Measurements from ENCODE around the gene TPST1.
"Not testable (repeated sequence)": the region's sequence is repeated elsewhere in the genome, so short reads cannot be mapped to it uniquely, and the experiment has no call there.

The TPST1 gene

DNA sequence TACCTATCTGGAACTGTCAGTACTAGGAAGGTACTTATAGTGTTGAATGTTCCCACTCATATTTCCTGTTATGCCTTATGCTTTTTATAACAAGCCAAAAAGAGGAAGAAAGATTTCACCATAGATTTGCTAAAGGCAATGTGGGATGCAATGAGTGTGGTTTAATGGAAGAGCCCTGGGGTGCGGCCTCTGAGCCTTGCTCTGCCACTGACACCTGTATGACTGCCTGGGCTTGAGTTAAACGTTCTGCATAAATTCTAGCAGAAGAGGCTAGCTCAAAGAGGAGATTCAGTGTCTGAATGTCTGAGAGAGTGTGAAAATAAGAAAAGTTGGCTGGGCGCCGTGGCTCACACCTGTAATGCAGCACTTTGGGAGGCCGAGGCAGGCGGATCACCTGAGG lies 143.8 kb downstream of the TPST1 start:
- DNase-seq = no peak

DNA sequence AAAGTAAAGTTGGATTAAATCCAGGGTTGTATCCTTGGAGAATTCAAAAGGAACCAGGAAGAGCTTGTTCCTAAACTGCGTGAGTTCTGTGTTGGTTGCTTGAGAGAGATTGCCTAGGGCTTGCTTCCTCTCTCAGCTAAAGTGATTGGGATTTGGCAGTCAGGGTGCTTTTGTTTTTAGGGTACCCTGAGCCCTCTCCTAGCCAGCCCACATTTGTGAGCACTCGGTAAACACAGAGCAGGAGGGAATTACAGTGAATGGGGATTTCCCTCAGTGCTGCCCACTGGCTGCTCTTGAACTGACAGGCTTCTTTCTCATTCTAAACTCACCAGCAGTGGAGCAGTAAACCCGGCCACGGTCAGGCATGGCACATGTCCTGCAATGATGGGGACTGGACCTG lies 146.9 kb downstream of the TPST1 start:
- DNase-seq = no peak

DNA sequence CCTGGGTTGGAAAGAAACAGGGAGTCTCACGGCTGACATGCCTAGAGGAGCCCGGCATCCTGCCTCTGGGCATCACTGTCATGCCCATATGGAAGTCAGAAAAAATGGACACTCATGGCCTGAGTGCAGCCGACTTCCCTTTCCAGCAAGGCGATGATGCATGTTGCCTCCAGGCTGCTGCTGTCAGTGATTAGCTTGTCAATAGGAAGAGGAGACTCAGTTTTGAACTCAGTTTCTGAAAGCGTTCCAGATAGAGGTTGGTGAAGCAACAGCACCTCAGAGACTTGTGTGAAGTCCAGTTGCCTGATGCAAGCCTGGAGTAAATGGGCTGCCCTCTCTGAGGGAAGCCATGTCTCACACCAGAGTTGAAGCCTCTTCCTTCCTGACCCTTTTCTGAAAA lies 148.4 kb downstream of the TPST1 start:
- DNase-seq = no peak

DNA sequence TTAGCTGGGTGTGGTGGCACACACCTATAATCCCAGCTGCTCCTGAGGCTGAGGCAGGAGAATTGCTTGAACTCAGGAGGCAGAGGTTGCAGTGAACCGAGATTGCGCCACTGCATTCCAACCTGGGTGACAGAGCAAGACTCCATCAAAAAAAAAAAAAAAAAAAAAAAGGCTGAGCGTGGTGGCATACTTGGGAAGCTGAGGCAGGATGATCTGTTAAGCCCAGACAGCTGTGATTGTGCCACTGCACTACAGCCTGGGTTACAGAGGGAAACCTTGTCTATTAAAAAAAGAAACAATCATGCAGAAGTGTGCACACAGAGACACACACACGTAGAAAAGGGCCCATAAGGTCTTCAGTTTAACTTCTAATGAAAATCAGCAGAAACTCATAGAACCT lies 150.6 kb downstream of the TPST1 start:
- DNase-seq = no peak

DNA sequence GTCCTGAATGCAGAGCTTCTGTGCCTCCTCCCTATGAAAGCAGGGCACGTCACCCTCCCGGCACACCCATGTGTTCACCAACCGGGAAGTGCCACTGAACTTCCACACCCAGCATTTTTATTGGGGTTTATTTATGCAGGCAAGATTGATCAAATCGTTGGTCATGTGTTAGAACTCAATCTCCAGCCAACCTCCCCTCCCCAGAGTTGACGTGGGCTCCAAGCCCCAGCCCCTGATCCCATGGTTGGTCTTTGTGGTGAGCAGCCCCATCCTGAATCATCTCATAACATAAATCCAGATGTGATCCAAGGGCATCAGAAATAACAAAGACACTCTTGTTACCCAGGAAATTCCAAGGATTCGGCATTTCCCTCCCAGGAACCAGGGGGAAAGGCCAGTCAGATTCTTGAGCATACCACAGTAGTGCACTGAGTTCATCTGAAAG lies 151.2 kb downstream of the TPST1 start:
- DNase-seq = no peak

DNA sequence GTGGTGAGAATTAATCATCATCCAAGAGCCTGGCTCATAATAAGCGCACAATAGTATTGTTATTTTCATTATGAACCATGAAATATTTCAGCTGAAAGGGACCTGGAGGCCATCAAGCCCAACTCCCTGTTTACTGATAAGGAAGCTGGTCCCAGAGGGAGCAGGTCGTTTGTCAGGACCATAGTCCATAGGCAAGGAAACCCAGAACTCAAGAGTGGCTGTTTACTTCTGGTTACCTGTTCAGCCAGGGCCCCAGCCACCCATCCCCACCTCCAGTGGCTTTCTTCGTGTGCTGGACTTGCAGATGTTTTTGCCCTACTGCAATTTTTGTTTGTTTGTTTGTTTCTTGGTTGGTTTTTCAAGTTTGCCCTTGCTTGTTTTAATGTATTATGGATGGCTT lies 152.0 kb downstream of the TPST1 start:
- DNase-seq = no peak

DNA sequence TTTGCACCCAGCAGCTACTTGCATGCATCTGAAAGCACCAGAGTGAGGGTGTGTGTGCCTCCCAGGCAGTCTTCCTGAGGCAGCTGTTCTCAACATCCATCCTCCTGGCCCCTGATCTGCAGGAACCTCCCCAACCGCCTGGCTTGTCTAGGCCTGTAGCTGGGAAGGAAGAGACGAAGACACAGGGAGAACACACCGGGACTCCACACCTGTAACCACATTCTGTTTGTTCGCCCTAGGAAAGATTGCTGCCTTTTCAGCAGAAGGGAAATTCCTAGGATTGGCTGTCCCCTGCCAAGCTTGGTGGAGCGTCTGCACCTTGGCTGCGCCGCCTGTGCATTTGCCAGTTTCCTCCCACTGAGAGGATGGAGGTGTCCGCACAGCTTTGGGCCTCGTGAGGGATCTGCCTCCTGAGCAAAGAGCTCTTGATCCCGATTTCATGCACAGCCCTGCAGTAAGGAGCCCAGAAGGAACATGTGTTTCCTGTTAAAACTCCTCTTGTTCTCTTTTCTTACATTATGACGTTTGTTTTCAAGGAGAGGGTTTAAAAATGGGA lies 154.6 kb downstream of the TPST1 start:
- DNase-seq = no peak

DNA sequence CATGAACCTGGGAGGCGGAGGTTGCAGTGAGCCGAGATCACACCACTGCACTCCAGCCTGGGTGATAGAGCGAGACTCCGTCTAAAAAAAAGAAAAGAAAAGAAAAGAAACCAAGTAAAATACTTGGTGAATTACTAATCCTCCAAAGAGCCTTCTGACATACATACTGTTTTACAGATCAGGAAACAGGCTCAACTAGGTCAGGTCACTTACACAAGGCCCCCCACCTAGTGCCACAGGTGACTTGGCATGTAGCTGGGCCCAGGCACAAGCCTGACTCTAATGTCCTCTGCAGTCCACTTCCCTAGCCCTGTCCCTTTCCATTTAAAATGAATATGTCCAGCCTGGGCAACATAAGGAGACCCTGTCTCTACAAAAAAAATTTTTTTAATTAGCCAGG lies 157.0 kb downstream of the TPST1 start:
- no peak for DNase-seq

DNA sequence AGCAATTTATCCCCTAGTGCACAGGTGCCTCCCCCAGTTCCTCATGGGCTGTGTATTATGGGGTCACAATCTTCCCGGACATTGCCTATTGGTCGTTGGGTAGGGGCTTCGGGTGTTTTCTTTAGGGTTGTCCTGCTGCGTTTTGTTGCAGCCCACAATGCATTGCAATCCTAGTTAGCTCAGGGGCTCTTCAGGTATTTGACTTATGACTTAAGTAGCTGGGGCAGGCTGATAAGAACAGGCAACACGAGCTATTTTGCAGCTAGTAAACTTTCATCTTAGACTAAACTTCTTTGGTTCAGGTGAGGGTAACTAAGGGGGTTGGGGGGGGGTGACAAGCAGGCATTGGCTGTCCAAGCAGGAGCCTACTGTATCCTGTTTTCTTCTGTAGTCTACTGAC lies 158.5 kb downstream of the TPST1 start:
- no peak for DNase-seq

DNA sequence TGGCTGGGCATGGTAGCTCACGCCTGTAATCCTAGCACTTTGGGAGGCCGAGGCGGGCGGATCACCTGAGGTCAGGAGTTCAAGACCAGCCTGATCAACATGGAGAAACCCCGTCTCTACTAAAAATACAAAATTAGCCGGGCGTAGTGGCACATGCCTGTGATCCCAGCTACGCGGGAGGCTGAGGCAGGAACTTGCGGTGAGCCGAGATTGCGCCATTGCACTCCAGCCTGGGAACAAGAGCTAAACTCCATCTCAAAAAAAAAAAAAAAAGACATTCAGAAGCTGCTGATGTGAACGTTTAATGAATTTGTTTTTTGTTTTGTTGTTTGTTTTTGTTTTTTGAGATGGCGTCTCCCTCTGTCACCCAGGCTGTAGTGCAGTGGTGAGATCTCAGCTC lies 159.9 kb downstream of the TPST1 start:
- DNase-seq = not testable (repeated sequence)

DNA sequence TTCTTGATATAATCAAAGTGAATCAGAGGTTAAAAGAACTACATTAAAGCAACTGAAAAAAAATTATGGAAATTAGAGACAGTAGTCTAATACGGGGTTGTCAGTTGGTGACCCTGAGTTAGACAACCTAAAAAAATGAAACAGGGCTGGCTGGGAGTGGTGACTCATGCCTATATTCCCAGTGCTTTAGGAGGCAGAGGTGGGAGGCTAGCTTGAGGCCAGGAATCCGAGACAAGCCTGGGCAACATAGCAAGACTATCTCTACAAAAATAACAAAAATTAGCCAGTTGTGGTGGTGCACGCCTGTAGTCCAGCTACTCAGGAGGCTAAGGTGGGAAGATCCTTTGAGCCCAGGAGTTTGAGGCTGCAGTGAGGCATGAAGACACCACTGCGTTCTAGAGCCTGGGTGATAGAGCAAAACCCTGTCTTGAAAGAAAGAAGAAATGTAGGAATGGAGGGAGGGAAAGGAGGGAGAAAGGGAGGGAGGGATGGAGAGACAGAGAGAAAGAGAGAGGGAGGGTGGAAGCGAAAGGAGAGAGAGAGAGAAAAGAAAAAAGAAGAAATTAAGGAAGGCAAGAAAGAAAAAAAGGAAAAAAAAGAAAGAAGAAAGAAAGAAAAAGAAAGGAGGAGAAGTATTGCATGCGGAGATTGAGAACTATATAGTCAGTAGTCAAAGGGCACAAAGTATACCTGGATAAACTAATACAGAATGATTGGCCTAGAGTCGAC lies 166.1 kb downstream of the TPST1 start:
- DNase-seq = no peak

DNA sequence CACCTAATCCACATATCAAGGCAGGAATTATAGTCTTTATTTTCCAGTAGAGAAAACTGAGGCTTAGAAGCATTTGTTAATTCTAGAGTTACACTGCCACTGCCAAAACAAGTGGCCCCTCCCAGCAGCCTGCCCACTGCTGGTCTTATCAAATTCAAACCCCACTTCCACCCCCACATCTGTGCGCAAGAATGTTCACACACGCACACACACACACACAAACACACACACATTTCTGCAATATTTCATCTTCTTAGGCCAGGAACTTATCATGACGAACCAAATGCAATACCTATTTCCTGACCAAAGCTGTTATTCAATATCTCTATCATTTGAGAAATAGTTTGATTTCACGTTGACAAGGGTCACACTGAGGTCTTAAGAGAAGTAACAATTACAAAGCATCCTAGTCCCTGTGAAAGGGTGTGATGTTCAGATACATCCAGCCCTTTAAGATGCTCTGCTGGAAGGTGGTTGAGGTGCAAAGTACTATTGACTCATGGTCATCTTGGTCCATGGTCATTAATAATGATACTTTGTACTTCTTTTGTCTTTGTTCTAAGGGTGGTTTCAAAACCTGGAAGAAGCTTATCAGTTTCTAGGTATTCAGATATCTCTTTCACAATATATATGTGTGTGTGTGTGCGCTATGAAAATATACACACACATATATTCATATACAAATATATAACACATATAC lies 169.2 kb downstream of the TPST1 start:
- DNase-seq = not testable (repeated sequence)

DNA sequence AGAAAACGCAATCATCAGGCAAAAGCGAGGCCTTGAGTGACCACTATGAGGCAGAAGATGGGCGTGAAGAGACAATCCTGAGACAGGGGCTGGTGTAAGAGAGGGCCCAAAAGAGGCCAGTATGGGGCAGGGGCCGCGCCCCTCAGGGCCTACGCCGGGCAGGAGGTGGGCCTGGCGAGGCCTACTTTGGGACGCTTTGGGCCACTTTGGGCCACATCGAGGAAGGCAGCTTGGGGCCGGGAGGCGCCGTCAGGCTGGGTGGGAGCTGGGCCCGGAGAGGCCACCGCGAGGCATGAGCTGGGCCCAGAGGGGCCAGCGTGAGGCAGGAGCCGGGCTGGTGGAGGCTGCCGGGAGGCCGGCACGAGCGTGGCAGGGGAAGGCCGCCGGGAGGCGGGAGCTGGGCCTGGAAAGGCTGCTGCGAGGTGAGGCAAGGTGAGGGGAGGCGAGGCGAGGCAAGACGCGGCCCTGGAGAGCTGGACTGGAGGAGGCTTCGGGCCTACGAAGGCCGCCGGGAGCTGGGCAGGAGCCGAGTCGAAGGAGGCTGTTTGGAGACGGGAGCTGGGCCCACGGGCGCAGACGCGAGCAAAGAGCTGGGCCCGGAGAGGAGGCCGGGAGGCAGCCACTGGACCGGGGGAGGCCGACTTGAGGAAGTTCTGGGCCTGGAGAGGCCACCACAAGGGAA lies 171.3 kb downstream of the TPST1 start:
- no peak for DNase-seq

DNA sequence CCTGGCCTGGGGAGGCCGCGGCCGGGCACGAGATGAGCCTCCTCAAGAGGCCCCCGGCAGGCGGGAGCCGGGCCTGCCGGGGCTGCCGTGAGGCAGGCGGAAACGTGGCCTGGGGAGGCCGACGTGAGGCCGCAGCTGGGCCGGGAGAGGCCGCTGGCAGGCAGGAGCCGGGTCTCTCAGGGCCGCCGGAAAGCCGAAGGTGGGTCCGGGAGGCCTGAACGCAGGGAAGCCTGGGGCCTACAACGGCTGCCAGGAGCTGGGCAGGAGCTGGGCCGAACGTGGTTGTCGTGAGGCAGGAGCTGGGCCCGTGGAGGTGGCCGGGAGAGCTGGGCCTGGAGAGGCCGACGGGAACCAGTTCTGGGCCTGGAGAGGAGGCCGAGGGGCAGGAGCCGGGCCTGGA lies 171.9 kb downstream of the TPST1 start:
- no peak for DNase-seq

DNA sequence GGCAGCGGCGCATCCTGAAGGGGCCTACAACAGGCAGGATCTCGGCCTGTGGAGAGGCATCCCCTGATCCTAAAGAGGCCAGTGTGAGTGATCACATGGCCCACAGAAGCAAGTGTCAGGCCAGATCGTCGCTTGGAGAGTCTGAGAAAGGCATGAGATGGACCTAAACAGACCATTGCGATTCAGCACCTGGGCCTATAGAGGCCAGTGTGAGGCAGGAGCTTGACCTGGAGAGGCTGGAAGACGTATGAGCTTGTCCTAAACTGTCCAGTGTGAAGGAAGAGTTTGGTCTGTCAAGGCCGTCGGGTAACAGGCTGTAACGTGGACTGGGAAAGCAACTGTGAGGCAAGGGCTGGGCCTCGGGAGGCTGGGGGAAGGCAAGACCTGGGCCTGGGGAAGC lies 172.6 kb downstream of the TPST1 start:
- DNase-seq = no peak

DNA sequence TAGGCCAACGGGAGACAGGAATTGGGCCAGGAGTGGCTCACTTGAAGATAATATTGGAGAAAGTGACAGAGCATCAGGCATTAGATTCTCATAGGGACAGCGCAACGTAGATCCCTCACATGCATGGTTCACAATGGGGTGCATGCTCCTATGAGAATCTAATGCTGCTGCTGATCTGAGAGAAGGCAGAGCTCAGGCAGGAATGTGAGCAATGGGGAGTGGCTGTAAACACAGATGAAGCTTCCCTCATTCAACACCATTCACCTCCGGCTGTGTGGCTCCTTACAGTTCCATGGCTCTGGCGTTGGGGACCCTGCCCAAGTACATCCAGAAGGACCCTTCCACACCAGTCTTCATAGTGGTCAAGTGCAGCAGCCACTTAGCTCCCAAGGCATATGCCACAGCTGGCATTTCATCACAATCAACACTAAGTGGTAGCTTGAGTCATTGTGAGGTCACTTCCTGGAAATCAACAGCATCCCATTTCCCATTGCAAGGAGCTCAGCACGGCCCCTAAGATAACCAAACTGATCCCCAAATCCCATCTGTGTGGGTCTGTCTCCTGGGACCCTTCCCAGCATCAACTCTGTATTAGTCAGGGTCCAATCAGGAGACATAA lies 174.5 kb downstream of the TPST1 start:
- no peak for DNase-seq

DNA sequence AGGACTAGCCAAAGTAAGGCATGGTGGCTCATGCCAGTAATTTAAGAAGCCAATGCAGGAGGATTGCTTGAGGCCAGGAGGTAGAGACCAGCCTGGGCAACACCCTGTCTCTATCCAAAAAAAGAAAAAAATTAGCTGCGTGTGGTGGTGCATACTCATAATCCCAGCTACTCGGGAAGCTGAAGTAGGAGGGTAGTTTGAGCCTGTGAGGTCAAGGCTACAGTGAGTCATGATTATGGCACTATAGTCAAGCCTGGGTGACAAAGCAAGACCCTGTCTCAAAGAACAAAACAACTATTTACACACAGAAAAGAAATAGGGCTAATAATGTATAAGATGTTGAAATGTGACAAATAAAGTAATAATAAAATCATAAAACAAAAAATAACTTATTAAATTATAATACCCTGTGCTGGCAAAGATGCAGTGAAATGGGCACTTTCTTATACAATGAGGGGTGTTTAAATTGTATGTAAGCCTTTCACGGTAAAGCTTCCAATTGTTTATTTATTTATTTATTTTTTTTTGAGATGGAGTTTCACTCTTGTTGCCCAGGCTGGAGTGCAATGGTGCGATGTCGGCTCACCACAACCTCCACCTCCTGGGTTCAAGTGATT lies 175.2 kb downstream of the TPST1 start:
- no peak for DNase-seq

DNA sequence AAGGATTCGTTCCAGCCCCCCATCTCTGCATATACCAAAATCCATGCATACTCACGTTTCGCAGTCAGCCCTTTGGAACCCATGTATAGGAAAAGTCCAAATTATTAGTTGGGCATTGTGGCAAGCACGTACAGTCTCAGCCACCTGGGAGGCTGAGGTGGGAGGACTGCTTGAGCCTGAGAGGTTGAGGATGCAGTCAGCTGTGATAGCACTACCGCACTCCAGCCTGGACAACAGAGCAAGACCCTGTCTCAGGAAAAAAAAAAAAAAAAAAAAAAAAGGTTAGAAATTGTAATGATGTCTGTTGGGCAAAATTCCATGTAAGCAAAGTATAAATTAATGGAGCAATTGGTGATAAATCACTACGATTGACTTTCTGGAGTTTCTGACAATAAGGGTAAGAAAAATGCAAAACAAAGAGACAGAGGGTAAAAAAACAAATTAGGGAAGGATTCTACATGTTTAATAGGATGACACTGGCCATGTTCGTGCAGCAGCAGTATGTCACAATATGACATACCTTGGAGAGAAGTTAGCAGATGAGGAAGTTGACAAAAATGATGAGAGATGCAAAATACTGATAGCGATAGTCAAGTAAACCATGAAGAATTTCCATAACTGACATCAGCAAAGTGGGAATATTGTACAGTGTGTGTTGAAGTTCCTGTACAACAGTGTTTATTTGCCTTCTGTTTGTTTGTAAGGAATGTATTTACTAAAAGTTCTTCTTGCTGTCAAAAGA lies 177.2 kb downstream of the TPST1 start:
- not testable (repeated sequence) for DNase-seq

DNA sequence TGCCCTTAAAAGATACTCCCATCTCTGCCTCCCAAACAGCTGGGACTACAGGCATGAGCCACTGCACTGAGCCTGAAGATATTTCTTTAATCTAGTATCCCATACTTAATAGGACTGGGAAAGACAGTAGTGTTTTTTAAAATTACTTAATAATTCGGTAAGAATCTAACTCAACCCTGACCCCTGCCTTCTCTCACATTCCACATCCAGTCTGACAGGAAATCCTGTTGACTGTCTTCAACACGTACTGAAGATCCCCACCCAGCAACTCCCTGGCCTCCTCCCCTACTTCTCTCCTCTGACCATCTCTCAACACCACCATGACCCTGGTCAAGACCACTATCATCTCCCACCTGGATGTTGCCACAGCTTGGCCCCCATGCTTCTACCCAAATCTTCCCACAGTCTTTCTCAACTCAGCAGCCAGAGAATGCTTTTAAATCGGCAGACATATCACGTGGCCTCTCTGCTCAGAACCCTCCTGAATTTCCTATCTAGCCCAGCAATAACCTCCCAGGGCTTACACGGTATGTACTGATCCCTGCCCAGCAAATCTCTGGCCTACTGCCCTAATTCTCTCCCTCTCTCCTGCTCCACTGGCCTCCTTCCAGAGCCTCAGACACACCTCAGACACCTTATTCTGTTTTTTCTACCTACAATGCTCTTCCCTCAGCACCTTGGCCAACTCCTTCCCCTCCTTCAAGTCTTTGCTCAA lies 180.2 kb downstream of the TPST1 start:
- DNase-seq = not testable (repeated sequence)

DNA sequence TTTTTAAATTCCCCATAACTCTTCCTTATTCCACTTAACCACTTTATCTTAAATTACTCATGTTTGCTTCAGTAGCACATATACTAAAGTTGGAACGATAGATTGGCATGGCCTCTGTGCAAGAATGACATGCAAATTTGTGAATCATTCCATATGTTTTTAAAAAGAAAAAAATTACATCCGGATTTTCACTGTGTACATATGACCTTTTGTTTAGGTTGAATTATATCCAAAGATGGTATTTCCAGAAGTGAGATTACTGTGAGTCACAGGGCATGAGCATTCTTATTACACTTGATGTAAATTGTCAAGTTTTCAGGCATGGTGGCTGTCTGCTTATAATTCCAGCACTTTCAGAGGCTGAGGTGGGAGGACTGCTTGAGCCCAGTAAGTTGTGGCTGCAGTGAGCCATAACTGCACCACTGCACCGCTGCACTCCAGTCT lies 190.0 kb downstream of the TPST1 start:
- not testable (repeated sequence) for DNase-seq

DNA sequence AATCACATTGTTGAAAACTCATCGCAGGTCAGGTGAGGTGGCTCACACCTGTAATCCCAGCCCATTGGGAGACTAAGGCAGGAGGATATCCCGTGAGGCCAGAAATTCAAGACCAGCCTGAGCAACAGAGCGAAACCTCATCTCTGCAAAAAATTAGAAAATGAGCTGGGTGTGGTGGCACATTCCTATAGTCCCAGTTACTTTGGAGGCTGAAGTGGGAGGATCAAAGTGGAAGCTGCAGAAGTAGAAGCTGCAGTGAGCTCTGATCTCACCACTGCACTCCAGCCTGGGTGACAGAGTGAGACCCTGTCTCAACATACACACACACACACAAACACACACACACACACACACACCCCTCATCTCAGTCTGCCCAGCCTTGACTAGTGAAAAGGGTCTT lies 190.9 kb downstream of the TPST1 start:
- DNase-seq = not testable (repeated sequence)
